ENCODE data around the gene DCAF8. TPM values are rescaled to one million over a fixed set of nuclear protein-coding genes. Genes with fewer than 3 reads are reported as not detected.

DCAF8 gene
- total RNA-seq, 1 experiment from 2014 or later, result 77.1 TPM

Other genes starting within 250 kb of the DCAF8 start
- gene PIGM, start 230.6 kb downstream of the DCAF8 start, total RNA-seq (2014; rRNA removed; shearing (Covaris generic)), result 2.5 and 3.2 TPM in 2 replicates
- not detected in 2 replicates for gene KCNJ10, start 192.4 kb downstream of the DCAF8 start, total RNA-seq (2014; rRNA removed; shearing (Covaris generic))
- not detected in 2 replicates for gene KCNJ9, start 181.0 kb downstream of the DCAF8 start, total RNA-seq (2014; rRNA removed; shearing (Covaris generic))
- gene IGSF8, start 163.9 kb downstream of the DCAF8 start, total RNA-seq (2014; rRNA removed; shearing (Covaris generic)), result 11.7 and 15.4 TPM in 2 replicates
- not detected in 2 replicates for gene ATP1A2, start 146.8 kb downstream of the DCAF8 start, total RNA-seq (2014; rRNA removed; shearing (Covaris generic))
- gene ATP1A4, start 110.9 kb downstream of the DCAF8 start, total RNA-seq (2014; rRNA removed; shearing (Covaris generic)), result not detected in 2 replicates
- 0.71 TPM in 1 of 2 replicates, not detected in the other for gene CASQ1, start 72.0 kb downstream of the DCAF8 start, total RNA-seq (2014; rRNA removed; shearing (Covaris generic))
- gene PEA15, start 57.2 kb downstream of the DCAF8 start, total RNA-seq (2014; rRNA removed; shearing (Covaris generic)), result 42.2 and 72.2 TPM in 2 replicates
- 49.8 and 50.0 TPM in 2 replicates for gene PEX19, start 22.6 kb upstream of the DCAF8 start, total RNA-seq (2014; rRNA removed; shearing (Covaris generic))
- gene COPA, start 80.7 kb upstream of the DCAF8 start, total RNA-seq (2014; rRNA removed; shearing (Covaris generic)), result 73.2 and 73.6 TPM in 2 replicates
- 35.2 and 47.6 TPM in 2 replicates for gene NCSTN, start 80.8 kb upstream of the DCAF8 start, total RNA-seq (2014; rRNA removed; shearing (Covaris generic))
- gene NHLH1, start 104.5 kb upstream of the DCAF8 start, total RNA-seq (2014; rRNA removed; shearing (Covaris generic)), result not detected in 2 replicates
- 1.0 and 3.0 TPM in 2 replicates for gene VANGL2, start 138.0 kb upstream of the DCAF8 start, total RNA-seq (2014; rRNA removed; shearing (Covaris generic))